Measurements from ENCODE around the gene TTLL9. TPM values are rescaled to one million over a fixed set of nuclear protein-coding genes. Genes with fewer than 3 reads are reported as not detected.
"Not testable (repeated sequence)": the region's sequence is repeated elsewhere in the genome, so short reads cannot be mapped to it uniquely, and the experiment has no call there.

Gene TTLL9
- total and polyA plus RNA-seq, 2 donors (not counting 1 experiment from before 2014, with no cell fraction given) = 0.74 to 0.76 TPM

- intact Hi-C loops (cut with micrococcal nuclease) = no loop called here
- no peak for ATAC-seq (ENCODE audit: low read depth)
- WGBS (ENCODE audit: insufficient coverage) = 77% methylated on average over 3 of the region's 8 CpGs
These were observed 57.3 kb downstream of the TTLL9 start for GRCh38 chr20:31927627-31928159.

DNA sequence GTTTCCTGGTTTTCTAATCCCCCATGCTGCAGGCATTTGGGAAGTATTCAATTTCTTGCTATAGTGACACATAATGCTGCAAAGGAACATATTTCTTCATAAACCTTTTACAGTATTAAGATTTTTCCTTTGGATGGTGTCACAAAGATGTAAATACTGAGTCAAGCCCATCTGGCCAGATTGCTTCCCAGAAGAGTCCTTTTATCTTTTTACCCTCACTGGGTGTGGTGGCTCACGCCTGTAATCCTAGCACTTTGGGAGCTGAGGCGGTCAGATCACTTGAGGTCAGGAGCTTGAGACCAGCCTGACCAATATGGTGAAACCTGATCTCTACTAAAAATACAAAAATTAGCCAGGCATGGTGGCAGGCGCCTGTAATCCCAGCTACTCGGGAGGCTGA is 59.2 kb downstream of the TTLL9 start:
- WGBS (ENCODE audit: insufficient coverage) = 92% methylated on average over 2 of the region's 4 CpGs

More at GRCh38 chr20:31927627-31928159, 57.3 kb downstream of the TTLL9 start:
- ChIA-PET CTCF (no interaction called here), POLR2A (interaction anchor here (0.7 kb wide), 1 partner anchor 16 kb away, joined by 3 read pairs; no protein-coding TSS in a partner anchor)
- Histone ChIP-seq H3K27me3 (replicated peaks in 1 of 4; ENCODE audit: control extremely low read depth in 1 of 4, control insufficient read depth in 3 of 4, insufficient read depth in 4 of 4, low read length in 3 of 4) (peaks cover 0 to 8% (median 1%) of the 10 kb centered on the region in 4 experiments), H3K36me3 (replicated peaks in 1 of 2; ENCODE audit: control extremely low read depth in 1 of 2, control insufficient read depth in 1 of 2, extremely low read depth in 1 of 2, insufficient read depth in 2 of 2, low read length in 1 of 2) (no peaks in the 10 kb centered on the region), H3K79me2 (ENCODE audit: control insufficient read depth, insufficient read depth, low read length) (no peaks in the 10 kb centered on the region), H3K4me1 (ENCODE audit: control insufficient read depth in 2 of 2, insufficient read depth in 2 of 2, low read length in 2 of 2) (peaks cover 0 to 6% of the 10 kb centered on the region in 2 donors), H4K20me1 (ENCODE audit: control insufficient read depth, insufficient read depth, low read length, poor library complexity, severe bottlenecking) (no peaks in the 10 kb centered on the region), H3K4me2 (replicated peaks; ENCODE audit: low read depth, low read length, poor library complexity, severe bottlenecking) (no peak overlapping the region), H3K9me3 (ENCODE audit: control extremely low read depth in 1 of 3, control insufficient read depth in 2 of 3, insufficient read depth in 1 of 3, low read length in 2 of 3) (no peaks in the 10 kb centered on the region), H3K4me3 (ENCODE audit: control extremely low read depth in 1 of 5, extremely low read depth in 1 of 5, insufficient read depth in 1 of 5, low read depth in 2 of 5, low read length in 4 of 5) (no peak overlapping the region), H3K9ac (ENCODE audit: low read length) (no peak overlapping the region), H3K27ac (ENCODE audit: low read length in 2 of 2) (no peak overlapping the region), H2AFZ (ENCODE audit: insufficient read depth, low read depth, low read length, poor library complexity, severe bottlenecking) (no peak overlapping the region)
- H3K27ac Mint-ChIP-seq = no peak overlapping the region
- H3K9me3 Mint-ChIP-seq (ENCODE audit: insufficient read depth) = no peaks in the 10 kb centered on the region
- DNase-seq = no peak
- H3K4me1 Mint-ChIP-seq = peaks cover 9% of the 10 kb centered on the region
- peaks cover 13% of the 10 kb centered on the region for H3K27me3 Mint-ChIP-seq
- H3K4me3 Mint-ChIP-seq = no peak overlapping the region
- no peak for TF ChIP-seq EZH2 (IDR thresholded peaks at IDR 0.05; ENCODE audit: borderline replicate concordance, insufficient read depth, low read depth, low read length, poor library complexity, severe bottlenecking)
- TF ChIP-seq, protein P1, sequence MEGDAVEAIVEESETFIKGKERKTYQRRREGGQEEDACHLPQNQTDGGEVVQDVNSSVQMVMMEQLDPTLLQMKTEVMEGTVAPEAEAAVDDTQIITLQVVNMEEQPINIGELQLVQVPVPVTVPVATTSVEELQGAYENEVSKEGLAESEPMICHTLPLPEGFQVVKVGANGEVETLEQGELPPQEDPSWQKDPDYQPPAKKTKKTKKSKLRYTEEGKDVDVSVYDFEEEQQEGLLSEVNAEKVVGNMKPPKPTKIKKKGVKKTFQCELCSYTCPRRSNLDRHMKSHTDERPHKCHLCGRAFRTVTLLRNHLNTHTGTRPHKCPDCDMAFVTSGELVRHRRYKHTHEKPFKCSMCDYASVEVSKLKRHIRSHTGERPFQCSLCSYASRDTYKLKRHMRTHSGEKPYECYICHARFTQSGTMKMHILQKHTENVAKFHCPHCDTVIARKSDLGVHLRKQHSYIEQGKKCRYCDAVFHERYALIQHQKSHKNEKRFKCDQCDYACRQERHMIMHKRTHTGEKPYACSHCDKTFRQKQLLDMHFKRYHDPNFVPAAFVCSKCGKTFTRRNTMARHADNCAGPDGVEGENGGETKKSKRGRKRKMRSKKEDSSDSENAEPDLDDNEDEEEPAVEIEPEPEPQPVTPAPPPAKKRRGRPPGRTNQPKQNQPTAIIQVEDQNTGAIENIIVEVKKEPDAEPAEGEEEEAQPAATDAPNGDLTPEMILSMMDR (IDR thresholded peaks at IDR 0.05) = no peak

More for the DNA sequence above, 59.2 kb downstream of the TTLL9 start:
- CTCF ChIA-PET = interaction anchor here (1.5 kb wide), 1 partner anchor 77 kb away, joined by 3 read pairs; no protein-coding TSS in a partner anchor
- H3K27ac Mint-ChIP-seq; H3K27ac ChIP-seq (ENCODE audit: low read length in 2 of 2); POLR2A ChIA-PET; H4K20me1 ChIP-seq (ENCODE audit: control insufficient read depth, insufficient read depth, low read length, poor library complexity, severe bottlenecking); H3K9ac ChIP-seq (ENCODE audit: low read length); H2AFZ ChIP-seq (ENCODE audit: insufficient read depth, low read depth, low read length, poor library complexity, severe bottlenecking); ATAC-seq (ENCODE audit: low read depth); H3K36me3 ChIP-seq (replicated peaks in 1 of 2; ENCODE audit: control extremely low read depth in 1 of 2, control insufficient read depth in 1 of 2, extremely low read depth in 1 of 2, insufficient read depth in 2 of 2, low read length in 1 of 2); H3K4me1 Mint-ChIP-seq; H3K9me3 ChIP-seq (ENCODE audit: control extremely low read depth in 1 of 3, control insufficient read depth in 2 of 3, insufficient read depth in 1 of 3, low read length in 2 of 3); H3K4me1 ChIP-seq (ENCODE audit: control insufficient read depth in 2 of 2, insufficient read depth in 2 of 2, low read length in 2 of 2); H3K4me3 ChIP-seq (ENCODE audit: control extremely low read depth in 1 of 5, extremely low read depth in 1 of 5, insufficient read depth in 1 of 5, low read depth in 2 of 5, low read length in 4 of 5); H3K27me3 ChIP-seq (replicated peaks in 1 of 4; ENCODE audit: control extremely low read depth in 1 of 4, control insufficient read depth in 3 of 4, insufficient read depth in 4 of 4, low read length in 3 of 4); DNase-seq; H3K4me2 ChIP-seq (replicated peaks; ENCODE audit: low read depth, low read length, poor library complexity, severe bottlenecking); H3K4me3 Mint-ChIP-seq; intact Hi-C loops (cut with micrococcal nuclease); H3K79me2 ChIP-seq (ENCODE audit: control insufficient read depth, insufficient read depth, low read length); H3K27me3 Mint-ChIP-seq; H3K9me3 Mint-ChIP-seq (ENCODE audit: insufficient read depth): not testable (repeated sequence)

All from B cell (primary cell).